Kidney (tissue), 14 donors: ENCODE measurements around the gene RCBTB2. TPM values are rescaled to one million over a fixed set of nuclear protein-coding genes. Genes with fewer than 3 reads are reported as not detected.

Source experiments
- DNase-seq, 5 donors: peaks; one replicate each; pipeline ENCODE4 v3.0.0-alpha.2; 2013 to 2020
- FAIRE-seq: peaks from 2 replicates; lab custom pipeline; 2012; peaks lifted over from hg19 to GRCh38; lab: Jason Lieb, UNC
- H3K27ac ChIP-seq, 2 donors: one replicate each; pipeline ENCODE4 v1.7.0; 2013; ENCODE audit warnings: low read depth in 2 of 2, low read length in 2 of 2, inconsistent platforms in 1 of 2
- H3K27me3 ChIP-seq: one replicate; pipeline ENCODE4 v1.7.1; 2013; ENCODE audit warnings: low read length, inconsistent platforms; ENCODE audit not compliant: control insufficient read depth, insufficient read depth
- H3K36me3 ChIP-seq, 3 donors: one replicate each; pipeline versions ENCODE4 v1.7.0 to v1.7.1; 2013; ENCODE audit warnings: low read length in 3 of 3, control low read depth in 1 of 3, inconsistent platforms in 1 of 3; ENCODE audit not compliant: insufficient read depth in 3 of 3, control insufficient read depth in 2 of 3
- H3K4me1 ChIP-seq, 3 donors: one replicate each; pipeline versions ENCODE4 v1.7.0 to v1.7.1; 2013; ENCODE audit warnings: low read length in 3 of 3, inconsistent platforms in 1 of 3, low read depth in 1 of 3; ENCODE audit not compliant: control insufficient read depth in 2 of 3, insufficient read depth in 2 of 3
- H3K4me3 ChIP-seq, 3 donors: one replicate each; pipeline versions ENCODE4 v1.7.0 to v1.8.1; 2013; ENCODE audit warnings: low read length in 3 of 3, control low read depth in 1 of 3, inconsistent platforms in 1 of 3
- H3K9ac ChIP-seq, 3 donors: one replicate each; pipeline versions ENCODE4 v1.7.0 to v1.7.1; 2013; ENCODE audit warnings: low read length in 3 of 3, control low read depth in 1 of 3, inconsistent platforms in 1 of 3
- H3K9me3 ChIP-seq, 3 donors: one replicate each; pipeline versions ENCODE4 v1.7.0 to v1.7.1; 2013; ENCODE audit warnings: low read length in 3 of 3, control low read depth in 1 of 3, inconsistent platforms in 1 of 3; ENCODE audit not compliant: control insufficient read depth in 2 of 3, insufficient read depth in 1 of 3
- CTCF ChIP-seq: IDR thresholded peaks from 3 replicates; pipeline ENCODE4 v1.5.1; 2012; ENCODE audit warnings: mild to moderate bottlenecking, moderate library complexity, borderline replicate concordance; ENCODE audit not compliant: insufficient read depth; ENCODE audit errors: extremely low read depth
- intact Hi-C: fragments of 100-400 bp; cut with DNase I; formaldehyde crosslinking; loops from one replicate; pipeline ENCODE4 v1.11.1; 2022
- polyA plus RNA-seq: library from polyadenylated mRNA; stranded (reverse); fragments of 350-450 nt; fragmentation: Illumina TruSeq; extraction: RNeasy Lipid Tissue Mini Kit (QIAGEN cat#74804); gene quantifications from one replicate; pipeline ENCODE4 v1.2.3, GENCODE V29; 2014; ENCODE audit warnings: low read depth, low replicate concordance; ENCODE audit not compliant: insufficient read depth
- total RNA-seq: library from RNA; stranded (reverse); fragmentation: NEBNext Ultra II Directional; extraction: Animal tissue kit (Norgen Biotek cat#: 25700); gene quantifications from one replicate; pipeline ENCODE4 v1.2.1, GENCODE V29; 2021
- donor health status: control.
- donor health status: control.
- donor health status: control.
- donor health status: control.
- donor health status: control.
- donor health status: DM: yes; HTN: yes; CAD: no.
- donor health status: Normal renal cell carcinoma (clear cell type).

The RCBTB2 gene
- total and polyA plus RNA-seq, 2 donors from 2014 or later = 17.0 to 19.6 TPM

- Histone ChIP-seq H3K36me3 (peaks cover 0 to 5% (median 0%) of the 10 kb centered on the region in 3 donors), H3K9ac (no peak overlapping the region), H3K4me1 (no peaks in the 10 kb centered on the region), H3K4me3 (no peak overlapping the region), H3K27me3 (no peaks in the 10 kb centered on the region), H3K27ac (no peak overlapping the region), H3K9me3 (peaks cover 0 to 4% (median 0%) of the 10 kb centered on the region in 3 donors)
- intact Hi-C loops = no loop called here
- no peak for FAIRE-seq
- no peak for TF ChIP-seq CTCF
- DNase-seq = no peak
These were observed 42.6 kb downstream of the RCBTB2 start for GRCh38 chr13:48490241-48490640.

GRCh38 chr13:48489666-48490065 is 43.2 kb downstream of the RCBTB2 start:
- no peak overlapping the region for H3K4me3 ChIP-seq
- intact Hi-C loops = no loop called here
- H3K4me1 ChIP-seq = no peaks in the 10 kb centered on the region
- H3K27me3 ChIP-seq = no peaks in the 10 kb centered on the region
- H3K27ac ChIP-seq = no peak overlapping the region
- H3K36me3 ChIP-seq = peaks cover 0 to 5% (median 0%) of the 10 kb centered on the region in 3 donors
- FAIRE-seq (no peak), DNase-seq (no peak)
- H3K9ac ChIP-seq = no peak overlapping the region
- TF ChIP-seq CTCF = no peak
- H3K9me3 ChIP-seq = peaks cover 0 to 4% (median 0%) of the 10 kb centered on the region in 3 donors

- H3K4me3 ChIP-seq = no peak overlapping the region
- DNase-seq (no peak), FAIRE-seq (no peak)
- H3K9ac ChIP-seq = no peak overlapping the region
- peaks cover 0 to 4% (median 0%) of the 10 kb centered on the region in 3 donors for H3K9me3 ChIP-seq
- peaks cover 0 to 5% (median 0%) of the 10 kb centered on the region in 3 donors for H3K36me3 ChIP-seq
- no peak overlapping the region for H3K27ac ChIP-seq
- intact Hi-C loops = no loop called here
- H3K4me1 ChIP-seq = no peaks in the 10 kb centered on the region
- no peaks in the 10 kb centered on the region for H3K27me3 ChIP-seq
- no peak for TF ChIP-seq CTCF
These were observed 43.9 kb downstream of the RCBTB2 start for GRCh38 chr13:48488995-48489394.

GRCh38 chr13:48487968-48488367 is 44.9 kb downstream of the RCBTB2 start:
- no peak for TF ChIP-seq CTCF
- Histone ChIP-seq H3K9ac (no peak overlapping the region), H3K9me3 (peaks cover 0 to 4% (median 0%) of the 10 kb centered on the region in 3 donors), H3K27me3 (no peaks in the 10 kb centered on the region), H3K4me3 (no peak overlapping the region), H3K4me1 (no peaks in the 10 kb centered on the region), H3K36me3 (peaks cover 0 to 5% (median 2%) of the 10 kb centered on the region in 3 donors), H3K27ac (no peak overlapping the region)
- intact Hi-C loops = no loop called here
- no peak for DNase-seq
- FAIRE-seq = no peak
